HL-60 (cell line): Measurements from ENCODE around the gene LDLRAD1.
"Not testable (repeated sequence)": the region's sequence is repeated elsewhere in the genome, so short reads cannot be mapped to it uniquely, and the experiment has no call there.

Source experiments
- DNase-seq, 2 experiments: peaks; one replicate each; pipeline ENCODE4 v3.0.0-alpha.2; 2010 to 2020; ENCODE audit warnings: low read depth in 1 of 2, low spot score in 1 of 2
- H3K27ac ChIP-seq: fragments of 250-450 bp; sonication (Bioruptor Pico); replicated peaks from 2 replicates; pipeline ENCODE4 v1.5.1; 2020; ENCODE audit warnings: mild to moderate bottlenecking, moderate library complexity
- H3K27me3 ChIP-seq: fragments of 250-450 bp; sonication (Bioruptor Pico); 2 replicates; pipeline ENCODE4 v1.5.1; 2021; ENCODE audit warnings: mild to moderate bottlenecking, moderate library complexity; ENCODE audit not compliant: insufficient read depth, poor library complexity, severe bottlenecking
- H3K4me3 ChIP-seq: replicated peaks from 2 replicates; pipeline ENCODE4 v1.5.1; 2011; ENCODE audit warnings: mild to moderate bottlenecking, control low read depth, low read length; ENCODE audit not compliant: insufficient read depth
- GABPA ChIP-seq: IDR thresholded peaks from 2 replicates; pipeline ENCODE4 v1.6.1; 2012; ENCODE audit warnings: low read depth
- POLR2AphosphoS5 ChIP-seq: IDR thresholded peaks from 2 replicates; pipeline ENCODE4 v1.6.1; 2012; ENCODE audit warnings: low read depth
- SPI1 ChIP-seq: IDR thresholded peaks from 2 replicates; pipeline ENCODE4 v1.6.1; 2012; ENCODE audit warnings: low read depth, mild to moderate bottlenecking, borderline replicate concordance
- TF ChIP-seq, protein P1 (sequence below): IDR thresholded peaks from one replicate; pipeline ENCODE4 v1.5.1; 2011; ENCODE audit warnings: low read length, control low read depth, inconsistent platforms; ENCODE audit not compliant: insufficient read depth
- TF ChIP-seq, protein P2 (sequence below): IDR thresholded peaks from 2 replicates; pipeline ENCODE4 v1.6.1; 2012; ENCODE audit warnings: low read depth; ENCODE audit not compliant: insufficient replicate concordance

The LDLRAD1 gene

DNA sequence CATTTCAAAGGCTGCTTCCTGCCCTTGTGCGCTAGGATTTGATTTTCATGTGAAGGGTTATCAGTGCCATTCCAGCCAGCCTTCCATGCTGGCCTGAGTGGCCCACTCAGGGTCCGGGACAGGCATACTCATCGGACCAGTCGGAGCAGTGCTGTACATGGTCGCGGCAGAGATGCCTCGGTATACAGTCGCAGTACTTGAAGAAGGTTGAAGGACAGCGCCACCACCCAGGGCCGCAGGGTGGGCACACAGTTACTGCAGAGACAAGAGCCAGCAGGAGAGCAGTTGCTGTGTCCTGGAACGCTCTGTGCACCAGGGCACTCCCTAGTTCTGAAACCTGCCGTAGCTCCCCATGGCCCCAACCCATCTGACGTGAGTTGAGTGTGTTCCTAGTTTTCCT, 9.1 kb downstream of the LDLRAD1 start:
- Histone ChIP-seq H3K27ac (no peak overlapping the region), H3K27me3 (no peaks in the 10 kb centered on the region), H3K4me3 (no peak overlapping the region)
- DNase-seq: no peak
- TF ChIP-seq GABPA: no peak
- TF ChIP-seq POLR2AphosphoS5: no peak
- TF ChIP-seq, protein P1, sequence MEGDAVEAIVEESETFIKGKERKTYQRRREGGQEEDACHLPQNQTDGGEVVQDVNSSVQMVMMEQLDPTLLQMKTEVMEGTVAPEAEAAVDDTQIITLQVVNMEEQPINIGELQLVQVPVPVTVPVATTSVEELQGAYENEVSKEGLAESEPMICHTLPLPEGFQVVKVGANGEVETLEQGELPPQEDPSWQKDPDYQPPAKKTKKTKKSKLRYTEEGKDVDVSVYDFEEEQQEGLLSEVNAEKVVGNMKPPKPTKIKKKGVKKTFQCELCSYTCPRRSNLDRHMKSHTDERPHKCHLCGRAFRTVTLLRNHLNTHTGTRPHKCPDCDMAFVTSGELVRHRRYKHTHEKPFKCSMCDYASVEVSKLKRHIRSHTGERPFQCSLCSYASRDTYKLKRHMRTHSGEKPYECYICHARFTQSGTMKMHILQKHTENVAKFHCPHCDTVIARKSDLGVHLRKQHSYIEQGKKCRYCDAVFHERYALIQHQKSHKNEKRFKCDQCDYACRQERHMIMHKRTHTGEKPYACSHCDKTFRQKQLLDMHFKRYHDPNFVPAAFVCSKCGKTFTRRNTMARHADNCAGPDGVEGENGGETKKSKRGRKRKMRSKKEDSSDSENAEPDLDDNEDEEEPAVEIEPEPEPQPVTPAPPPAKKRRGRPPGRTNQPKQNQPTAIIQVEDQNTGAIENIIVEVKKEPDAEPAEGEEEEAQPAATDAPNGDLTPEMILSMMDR: no peak
- TF ChIP-seq, protein P2, sequence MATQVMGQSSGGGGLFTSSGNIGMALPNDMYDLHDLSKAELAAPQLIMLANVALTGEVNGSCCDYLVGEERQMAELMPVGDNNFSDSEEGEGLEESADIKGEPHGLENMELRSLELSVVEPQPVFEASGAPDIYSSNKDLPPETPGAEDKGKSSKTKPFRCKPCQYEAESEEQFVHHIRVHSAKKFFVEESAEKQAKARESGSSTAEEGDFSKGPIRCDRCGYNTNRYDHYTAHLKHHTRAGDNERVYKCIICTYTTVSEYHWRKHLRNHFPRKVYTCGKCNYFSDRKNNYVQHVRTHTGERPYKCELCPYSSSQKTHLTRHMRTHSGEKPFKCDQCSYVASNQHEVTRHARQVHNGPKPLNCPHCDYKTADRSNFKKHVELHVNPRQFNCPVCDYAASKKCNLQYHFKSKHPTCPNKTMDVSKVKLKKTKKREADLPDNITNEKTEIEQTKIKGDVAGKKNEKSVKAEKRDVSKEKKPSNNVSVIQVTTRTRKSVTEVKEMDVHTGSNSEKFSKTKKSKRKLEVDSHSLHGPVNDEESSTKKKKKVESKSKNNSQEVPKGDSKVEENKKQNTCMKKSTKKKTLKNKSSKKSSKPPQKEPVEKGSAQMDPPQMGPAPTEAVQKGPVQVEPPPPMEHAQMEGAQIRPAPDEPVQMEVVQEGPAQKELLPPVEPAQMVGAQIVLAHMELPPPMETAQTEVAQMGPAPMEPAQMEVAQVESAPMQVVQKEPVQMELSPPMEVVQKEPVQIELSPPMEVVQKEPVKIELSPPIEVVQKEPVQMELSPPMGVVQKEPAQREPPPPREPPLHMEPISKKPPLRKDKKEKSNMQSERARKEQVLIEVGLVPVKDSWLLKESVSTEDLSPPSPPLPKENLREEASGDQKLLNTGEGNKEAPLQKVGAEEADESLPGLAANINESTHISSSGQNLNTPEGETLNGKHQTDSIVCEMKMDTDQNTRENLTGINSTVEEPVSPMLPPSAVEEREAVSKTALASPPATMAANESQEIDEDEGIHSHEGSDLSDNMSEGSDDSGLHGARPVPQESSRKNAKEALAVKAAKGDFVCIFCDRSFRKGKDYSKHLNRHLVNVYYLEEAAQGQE: no peak
- no peak for TF ChIP-seq SPI1

DNA sequence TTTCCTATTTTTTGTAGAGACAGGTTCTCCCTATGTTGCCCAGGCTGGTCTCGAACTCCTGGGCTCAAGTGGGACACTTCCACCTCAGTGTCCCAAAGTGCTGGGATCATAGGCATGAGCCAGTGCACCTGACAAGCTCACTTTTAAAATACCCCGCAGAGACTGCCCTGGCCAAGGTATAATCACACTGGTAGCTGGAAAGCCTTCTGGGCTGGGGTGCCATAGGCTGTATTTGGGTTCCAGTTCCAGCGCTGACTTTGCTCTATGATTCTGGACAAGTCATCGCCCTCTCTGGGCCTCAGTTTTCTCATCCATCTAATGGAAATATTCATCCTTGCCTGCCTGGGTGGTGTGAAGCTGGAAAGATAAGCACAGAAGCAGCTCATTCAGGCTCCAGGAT, 10.4 kb downstream of the LDLRAD1 start:
- no peak for TF ChIP-seq GABPA
- TF ChIP-seq, protein P2: no peak
- TF ChIP-seq POLR2AphosphoS5: no peak
- TF ChIP-seq, protein P1: no peak
- no peak for TF ChIP-seq SPI1
- no peak for DNase-seq
- Histone ChIP-seq H3K27ac (no peak overlapping the region), H3K27me3 (no peaks in the 10 kb centered on the region), H3K4me3 (no peak overlapping the region)

DNA sequence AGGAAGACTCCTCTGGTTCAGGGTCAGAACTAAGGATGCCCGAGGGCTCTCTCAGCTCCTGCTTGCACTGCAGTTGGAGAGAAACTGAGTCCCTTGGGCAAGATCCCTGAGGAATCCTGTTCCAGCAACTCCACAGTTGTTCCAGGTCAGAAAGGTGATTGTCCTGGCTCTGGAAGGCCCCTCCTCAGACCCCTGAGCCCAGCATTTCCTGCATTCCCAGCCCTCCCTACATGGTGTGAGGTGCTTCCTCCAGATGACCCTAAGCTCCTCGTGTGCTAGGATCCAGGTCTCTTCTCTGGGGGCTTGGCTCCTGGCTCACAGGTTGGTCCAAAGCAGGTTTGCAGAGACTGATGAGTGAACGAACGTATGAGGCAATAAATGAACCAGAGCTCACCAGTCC, 11.5 kb downstream of the LDLRAD1 start:
- no peak overlapping the region for H3K4me3 ChIP-seq
- no peak for DNase-seq
- no peak overlapping the region for H3K27ac ChIP-seq
- TF ChIP-seq GABPA: no peak
- H3K27me3 ChIP-seq: no peaks in the 10 kb centered on the region

DNA sequence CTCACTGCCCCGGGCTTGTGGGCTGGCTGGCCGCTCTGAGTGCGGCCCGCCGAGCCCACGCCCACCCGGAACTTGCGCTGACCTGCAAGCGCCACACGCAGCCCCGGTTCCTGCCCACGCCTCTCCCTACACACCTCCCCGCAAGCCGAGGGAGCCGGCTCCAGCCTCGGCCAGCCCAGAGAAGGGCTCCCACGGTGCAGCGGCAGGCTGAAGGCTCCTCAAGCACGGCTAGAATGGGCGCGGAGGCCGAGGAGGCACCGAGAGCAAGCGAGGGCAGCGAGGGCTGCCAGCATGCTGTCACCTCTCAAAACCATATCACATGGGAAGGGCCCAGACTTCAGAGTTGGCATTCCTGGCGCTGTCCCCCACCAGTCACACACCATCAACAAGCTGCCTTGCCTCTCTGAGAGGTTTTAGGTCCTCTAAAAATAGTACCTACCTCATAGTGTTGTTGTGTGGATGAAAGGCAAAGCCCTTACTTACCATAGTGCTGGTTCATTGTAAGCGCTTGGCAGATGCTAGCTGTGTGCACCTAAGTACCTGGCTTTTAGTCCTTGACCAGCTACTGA, 13.4 kb downstream of the LDLRAD1 start:
- H3K4me3 ChIP-seq: no peak overlapping the region
- no peak overlapping the region for H3K27ac ChIP-seq
- no peak for DNase-seq
- no peaks in the 10 kb centered on the region for H3K27me3 ChIP-seq
- no peak for TF ChIP-seq GABPA
- TF ChIP-seq, protein P1: no peak
- TF ChIP-seq POLR2AphosphoS5: no peak
- TF ChIP-seq SPI1: no peak
- TF ChIP-seq, protein P2: no peak

DNA sequence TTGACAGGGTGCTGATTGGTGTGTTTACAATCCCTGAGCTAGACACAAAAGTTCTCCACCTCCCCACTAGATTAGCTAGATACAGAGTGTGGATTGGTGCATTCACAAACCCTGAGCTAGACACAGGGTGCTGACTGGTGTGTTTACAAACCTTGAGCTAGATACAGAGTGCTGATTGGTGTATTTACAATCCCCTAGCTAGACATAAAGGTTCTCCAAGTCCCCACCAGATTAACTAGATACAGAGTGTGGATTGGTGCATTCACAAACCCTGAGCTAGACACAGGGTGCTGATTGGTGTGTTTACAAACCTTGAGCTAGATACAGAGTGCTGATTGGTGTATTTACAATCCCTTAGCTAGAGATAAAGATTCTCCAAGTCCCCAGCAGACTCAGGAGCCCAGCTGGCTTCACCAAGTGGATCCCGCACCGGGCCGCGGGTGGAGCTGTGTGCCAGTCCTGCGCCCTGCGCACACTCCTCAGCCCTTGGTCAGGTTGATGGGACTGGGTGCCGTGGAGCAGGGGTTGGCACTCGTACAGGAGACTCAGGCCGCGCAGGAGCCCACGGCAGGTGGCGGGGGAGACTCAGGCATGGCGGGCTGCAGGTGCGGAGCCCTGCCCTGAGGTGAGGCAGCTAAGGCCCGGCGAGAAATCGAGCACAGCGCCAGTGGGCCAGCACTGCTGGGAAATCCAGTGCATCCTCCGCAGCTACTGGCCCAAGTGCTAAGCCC, 14.1 kb downstream of the LDLRAD1 start:
- DNase-seq, H3K4me3 ChIP-seq, H3K27ac ChIP-seq, H3K27me3 ChIP-seq: not testable (repeated sequence)
